H1 (cell line): ENCODE results near the gene FANCE. TPM values are rescaled to one million over a fixed set of nuclear protein-coding genes. Genes with fewer than 3 reads are reported as not detected.

ENCODE experiments used
- CTCF ChIA-PET: fragments of 300-600 bp; sonication (Branson Sonifier 250); formaldehyde crosslinking; loops from one replicate; lab custom pipeline; 2021; ENCODE audit not compliant: partially characterized antibody; lab: Charles Lee
- POLR2A ChIA-PET: fragments of 300-600 bp; sonication (Branson Sonifier 250); formaldehyde crosslinking; loops from one replicate; lab custom pipeline; 2021; ENCODE audit warnings: inconsistent platforms; ENCODE audit not compliant: partially characterized antibody; lab: Charles Lee
- DNase-seq, 2 experiments: peaks; one replicate each; pipeline versions ENCODE4 v3.0.0 to v3.0.0-alpha.2; 2010 to 2022; ENCODE audit warnings: low spot score in 2 of 2, low read depth in 1 of 2, mixed read lengths in 1 of 2
- FAIRE-seq: peaks from 2 replicates; lab custom pipeline; 2011; peaks lifted over from hg19 to GRCh38; lab: Jason Lieb, UNC
- H2AFZ ChIP-seq: 2 replicates; pipeline ENCODE4 v1.8.1; 2012; ENCODE audit warnings: low read length, inconsistent platforms
- H2AK5ac ChIP-seq: 2 replicates; pipeline ENCODE4 v1.6.1; 2013; ENCODE audit warnings: low read depth, low read length
- H2BK120ac ChIP-seq: replicated peaks from 2 replicates; pipeline ENCODE3; 2013; ENCODE audit warnings: low read depth, low read length, inconsistent platforms
- H2BK12ac ChIP-seq: 2 replicates; pipeline ENCODE4 v1.6.1; 2013; ENCODE audit warnings: low read depth, low read length
- H2BK15ac ChIP-seq: 2 replicates; pipeline ENCODE4 v1.6.1; 2013; ENCODE audit warnings: low read length
- H2BK20ac ChIP-seq: 2 replicates; pipeline ENCODE4 v1.6.1; 2013; ENCODE audit warnings: low read length
- H2BK5ac ChIP-seq: 2 replicates; pipeline ENCODE4 v1.6.1; 2013; ENCODE audit warnings: low read depth, low read length
- H3K14ac ChIP-seq: 2 replicates; pipeline ENCODE4 v1.6.1; 2013; ENCODE audit warnings: inconsistent platforms; ENCODE audit not compliant: insufficient read length
- H3K18ac ChIP-seq: 2 replicates; pipeline ENCODE4 v1.6.1; 2013; ENCODE audit warnings: low read length; ENCODE audit errors: extremely low read depth
- H3K23ac ChIP-seq: 2 replicates; pipeline ENCODE4 v1.6.1; 2013; ENCODE audit warnings: inconsistent platforms; ENCODE audit not compliant: insufficient read length
- H3K23me2 ChIP-seq: 2 replicates; pipeline ENCODE4 v1.6.1; 2013; ENCODE audit warnings: low read depth, low read length
- H3K27ac ChIP-seq: 2 replicates; pipeline ENCODE4 v1.6.1; 2011; ENCODE audit warnings: low read depth, low read length, inconsistent platforms
- H3K27me3 ChIP-seq, 4 experiments: replicated peaks in 1 of 4; 1 replicate in 1 of 4; 2 replicates in 3 of 4; pipeline versions ENCODE4 v1.6.1 to v1.8.1; 2011 to 2013; ENCODE audit warnings: low read length in 3 of 4, mild to moderate bottlenecking in 3 of 4, inconsistent platforms in 2 of 4, mixed read lengths in 2 of 4, moderate library complexity in 1 of 4; ENCODE audit not compliant: control insufficient read depth in 3 of 4, insufficient read depth in 3 of 4; ENCODE audit errors: extremely low read depth in 1 of 4
- H3K36me3 ChIP-seq, 4 experiments: 2 replicates each; pipeline versions ENCODE4 v1.6.1 to v1.8.1; 2011 to 2013; ENCODE audit warnings: mild to moderate bottlenecking in 4 of 4, low read length in 3 of 4, moderate library complexity in 2 of 4, control low read depth in 1 of 4, inconsistent platforms in 1 of 4; ENCODE audit not compliant: insufficient read depth in 4 of 4, control insufficient read depth in 2 of 4
- H3K4ac ChIP-seq: replicated peaks from 2 replicates; pipeline ENCODE3; 2013; ENCODE audit warnings: low read length, low read depth, mixed read lengths, inconsistent platforms; ENCODE audit not compliant: insufficient read length
- H3K4me1 ChIP-seq, 4 experiments: replicated peaks in 1 of 4; 1 replicate in 1 of 4; 2 replicates in 3 of 4; pipeline versions ENCODE4 v1.6.1 to v1.8.1; 2011 to 2013; ENCODE audit warnings: low read length in 3 of 4, inconsistent platforms in 2 of 4, mixed read lengths in 1 of 4; ENCODE audit not compliant: insufficient read depth in 4 of 4, control insufficient read depth in 3 of 4
- H3K4me2 ChIP-seq, 2 experiments: 2 replicates each; pipeline versions ENCODE4 v1.6.1 to v1.8.1; 2011 to 2013; ENCODE audit warnings: low read depth in 2 of 2, low read length in 2 of 2, control low read depth in 1 of 2, inconsistent platforms in 1 of 2, mild to moderate bottlenecking in 1 of 2; ENCODE audit not compliant: insufficient read depth in 1 of 2
- H3K4me3 ChIP-seq, 4 experiments: fragments of 200-600, 300-600 bp in 1 of 4; sonication (generic), shearing (Covaris generic), sonication (Bioruptor Twin) in 1 of 4; 2 replicates each; pipeline versions ENCODE4 v1.5.1 to v1.8.1; 2011 to 2016; ENCODE audit warnings: low read length in 4 of 4, low read depth in 3 of 4, control low read depth in 2 of 4, inconsistent platforms in 2 of 4, mild to moderate bottlenecking in 2 of 4, mixed read lengths in 1 of 4, moderate library complexity in 1 of 4; ENCODE audit not compliant: insufficient read depth in 2 of 4; ENCODE audit errors: extremely low read depth in 1 of 4
- H3K56ac ChIP-seq: replicated peaks from 2 replicates; pipeline ENCODE3; 2013; ENCODE audit warnings: low read depth, mild to moderate bottlenecking, mixed read lengths, low read length, inconsistent platforms; ENCODE audit not compliant: insufficient read length
- H3K79me1 ChIP-seq: 2 replicates; pipeline ENCODE4 v1.6.1; 2013; ENCODE audit warnings: low read depth, low read length, control low read depth
- H3K79me2 ChIP-seq, 2 experiments: 2 replicates each; pipeline versions ENCODE4 v1.6.1 to v1.8.1; 2012 to 2013; ENCODE audit warnings: low read length in 2 of 2, mild to moderate bottlenecking in 2 of 2, inconsistent platforms in 1 of 2; ENCODE audit not compliant: insufficient read depth in 2 of 2, control insufficient read depth in 1 of 2
- H3K9ac ChIP-seq, 4 experiments: replicated peaks in 1 of 4; 1 replicate in 1 of 4; 2 replicates in 3 of 4; pipeline versions ENCODE4 v1.6.1 to v1.8.1; 2011 to 2013; ENCODE audit warnings: low read depth in 3 of 4, low read length in 3 of 4, control low read depth in 2 of 4, mild to moderate bottlenecking in 2 of 4, moderate library complexity in 2 of 4, inconsistent platforms in 1 of 4; ENCODE audit errors: extremely low read depth in 1 of 4
- H3K9me3 ChIP-seq, 2 experiments: 2 replicates each; pipeline versions ENCODE4 v1.6.1 to v1.8.1; 2012 to 2013; ENCODE audit warnings: mild to moderate bottlenecking in 2 of 2, moderate library complexity in 2 of 2, control low read depth in 1 of 2, inconsistent platforms in 1 of 2, low read depth in 1 of 2, low read length in 1 of 2, mixed read lengths in 1 of 2; ENCODE audit not compliant: insufficient read depth in 2 of 2
- H4K20me1 ChIP-seq, 2 experiments: replicated peaks in 1 of 2; 2 replicates each; pipeline versions ENCODE3 to v1.8.1; 2011 to 2013; ENCODE audit warnings: inconsistent platforms in 2 of 2, low read length in 2 of 2, mild to moderate bottlenecking in 1 of 2; ENCODE audit not compliant: insufficient read depth in 2 of 2, control insufficient read depth in 1 of 2
- H4K5ac ChIP-seq: 2 replicates; pipeline ENCODE4 v1.6.1; 2013; ENCODE audit warnings: low read length, low read depth, mixed read lengths, inconsistent platforms; ENCODE audit not compliant: insufficient read length
- H4K8ac ChIP-seq: 2 replicates; pipeline ENCODE4 v1.8.0; 2013; ENCODE audit warnings: mild to moderate bottlenecking, moderate library complexity, low read length, inconsistent platforms; ENCODE audit not compliant: insufficient read depth; ENCODE audit errors: extremely low read depth
- H4K91ac ChIP-seq: replicated peaks from 2 replicates; pipeline ENCODE3; 2013; ENCODE audit warnings: low read length, mixed read lengths, inconsistent platforms; ENCODE audit not compliant: insufficient read length
- ATF2 ChIP-seq: IDR thresholded peaks from 2 replicates; pipeline ENCODE4 v1.6.1; 2012; ENCODE audit warnings: low read length, inconsistent platforms
- BACH1 ChIP-seq: IDR thresholded peaks from 2 replicates; pipeline ENCODE4 v1.6.1; 2012; ENCODE audit warnings: low read length, improper control_type of control experiment
- BRCA1 ChIP-seq: IDR thresholded peaks from 2 replicates; pipeline ENCODE4 v1.6.1; 2012; ENCODE audit warnings: low read depth, low read length, improper control_type of control experiment
- CEBPB ChIP-seq: IDR thresholded peaks from 2 replicates; pipeline ENCODE4 v1.6.1; 2012; ENCODE audit warnings: low read depth, low read length
- CHD1 ChIP-seq: IDR thresholded peaks from 2 replicates; pipeline ENCODE4 v1.6.1; 2012; ENCODE audit warnings: low read depth, low read length, improper control_type of control experiment
- EGR1 ChIP-seq: IDR thresholded peaks from 2 replicates; pipeline ENCODE4 v1.6.1; 2011; ENCODE audit warnings: low read depth, low read length, borderline replicate concordance
- EZH2 ChIP-seq: fragments of 200-600 bp; sonication (generic); IDR thresholded peaks from 2 replicates; pipeline ENCODE4 v1.7.1; 2012; ENCODE audit warnings: low read depth, mild to moderate bottlenecking, moderate library complexity, low read length, inconsistent platforms; ENCODE audit not compliant: severe bottlenecking
- HDAC6 ChIP-seq: IDR thresholded peaks from one replicate; pipeline ENCODE4 v1.7.1; 2012; ENCODE audit warnings: low read depth, mild to moderate bottlenecking, inconsistent platforms, low read length, moderate library complexity
- KDM5A ChIP-seq: fragments of 200-600 bp; IDR thresholded peaks from 2 replicates; pipeline ENCODE4 v1.7.1; 2012; ENCODE audit warnings: mild to moderate bottlenecking, low read length, inconsistent platforms, mixed read lengths
- POLR2A ChIP-seq, 2 experiments: IDR thresholded peaks; 1 replicate in 1 of 2; 2 replicates in 1 of 2; pipeline ENCODE4 v1.6.1; 2011; ENCODE audit warnings: low read depth in 2 of 2, low read length in 2 of 2, mild to moderate bottlenecking in 2 of 2; ENCODE audit errors: control extremely low read depth in 1 of 2
- WGBS, 2 experiments: shearing (Covaris generic) in 1 of 2; methylation state at CpG; one replicate each; pipeline versions ENCODE4 v1.1.6 to v1.1.7; 2013 to 2015; ENCODE audit warnings: low lambda C conversion rate in 2 of 2, mixed read lengths in 2 of 2, inconsistent platforms in 1 of 2, low coverage in 1 of 2, missing lambda C conversion rate in 1 of 2; ENCODE audit not compliant: insufficient replicate concordance in 2 of 2, insufficient coverage in 1 of 2, insufficient read length in 1 of 2; ENCODE audit errors: extremely low coverage in 1 of 2, missing lambda C conversion rate in 1 of 2; 5-methylcytosine and 5-hydroxymethylcytosine counted together
- polyA plus RNA-seq, 7 experiments: library from polyadenylated mRNA; depleted of rRNA in 3 of 7; stranded (reverse) in 5 of 7; unstranded in 2 of 7; fragments of >200 nt in 5 of 7; fragments of 200-250 nt in 2 of 7; gene quantifications; 1 replicate in 5 of 7; 2 replicates in 1 of 7; 4 replicates in 1 of 7; pipeline versions ENCODE4 v1.2.1 to v1.2.3, GENCODE V29; 2011 to 2013; ENCODE audit warnings: missing spikeins in 2 of 7, mixed read lengths in 2 of 7
- total RNA-seq: library from RNA; stranded (reverse); fragmentation: NEBNext Ultra II Directional; extraction: Animal tissue kit (Norgen Biotek cat#: 25700); gene quantifications from 2 replicates; pipeline ENCODE4 v1.2.1, GENCODE V29; 2021

The FANCE gene
- total and polyA plus RNA-seq, 2 of the 8 experiments (the other 6 are each of a cell fraction or from before 2014, with no cell fraction given): 16.1 to 17.0 TPM

GRCh38 chr6:35489995-35490791, 38.1 kb downstream of the FANCE start:
- H3K4me2 ChIP-seq: peak overlapping the region; percentile 85 to 96
- H4K8ac ChIP-seq: peak overlapping the region; percentile 71
- H2BK15ac ChIP-seq: peak overlapping the region; percentile 99
- 12% methylated on average over 20 of the region's 28 CpGs; no CpG with 5 or more reads in 1 of the 2 experiments for WGBS, 2 experiments
- peak overlapping the region; percentile 97 for H4K91ac ChIP-seq
- no peak overlapping the region for H2AFZ ChIP-seq
- H4K5ac ChIP-seq: peak overlapping the region; percentile 75
- H3K9me3 ChIP-seq: no peaks in the 10 kb centered on the region
- POLR2A ChIA-PET: interaction anchor here (0.8 to 37.6 kb wide), 7 partner anchors 3 to 249 kb away, joined by 3 to 1319 read pairs (median 4); partner anchors contain the start of genes RPL10A and TEAD3
- peak overlapping the region; percentile 87; the same call in 1 of the 2 replicates for H2AK5ac ChIP-seq
- no peaks in the 10 kb centered on the region for H3K27me3 ChIP-seq
- peaks cover 31 to 83% (median 70%) of the 10 kb centered on the region in 4 experiments for H3K4me1 ChIP-seq
- peaks cover 8% of the 10 kb centered on the region for H3K23me2 ChIP-seq
- H3K79me1 ChIP-seq: peaks cover 15% of the 10 kb centered on the region
- H2BK5ac ChIP-seq: peak overlapping the region; percentile 99
- CTCF ChIA-PET: interaction anchor here (0.8 to 1.8 kb wide), 4 partner anchors 8 to 31 kb away, joined by 3 to 9 read pairs (median 4); partner anchors contain the start of gene RPL10A
- peak overlapping the region; percentile 100 for H3K18ac ChIP-seq
- no peaks in the 10 kb centered on the region for H3K36me3 ChIP-seq
- H3K4ac ChIP-seq: peak overlapping the region; percentile 80
- peak in 1 of 2 experiments; percentile 84 for DNase-seq
- peak overlapping the region; percentile 71 for H2BK120ac ChIP-seq
- peaks cover 13 to 25% of the 10 kb centered on the region in 2 experiments for H4K20me1 ChIP-seq
- H3K4me3 ChIP-seq: peak overlapping the region; percentile 21 to 56 (median 44); a peak in 7 of 8 replicates
- no peak overlapping the region for H3K14ac ChIP-seq
- peak overlapping the region; percentile 98 for H2BK20ac ChIP-seq
- peak; percentile 32 for FAIRE-seq
- H3K56ac ChIP-seq: peak overlapping the region; percentile 44
- no peak overlapping the region for H3K23ac ChIP-seq
- H2BK12ac ChIP-seq: peak overlapping the region; percentile 100; the same call in 1 of the 2 replicates
- peak overlapping the region; percentile 43; the same call in 1 of the 2 replicates for H3K27ac ChIP-seq
- H3K9ac ChIP-seq: peak overlapping the region in 2 of 4 experiments; percentile 44 to 48; a peak in 3 of 7 replicates
- H3K79me2 ChIP-seq: peaks cover 0 to 44% of the 10 kb centered on the region in 2 experiments; a peak in 2 of 4 replicates
- no peak; a peak in 1 of 3 replicates for TF ChIP-seq POLR2A (IDR thresholded peaks at IDR 0.05; ENCODE audit: control extremely low read depth in 1 of 2, low read depth in 2 of 2, low read length in 2 of 2)
- TF ChIP-seq BRCA1: no peak
- TF ChIP-seq KDM5A: no peak
- TF ChIP-seq ATF2: peak; percentile 60; the same call in 1 of the 2 replicates
- TF ChIP-seq EZH2: no peak
- TF ChIP-seq EGR1: no peak
- no peak for TF ChIP-seq CHD1
- no peak for TF ChIP-seq CEBPB
- TF ChIP-seq HDAC6: no peak
- no peak for TF ChIP-seq BACH1
